ENCODE data around the gene MOAP1.

DNA sequence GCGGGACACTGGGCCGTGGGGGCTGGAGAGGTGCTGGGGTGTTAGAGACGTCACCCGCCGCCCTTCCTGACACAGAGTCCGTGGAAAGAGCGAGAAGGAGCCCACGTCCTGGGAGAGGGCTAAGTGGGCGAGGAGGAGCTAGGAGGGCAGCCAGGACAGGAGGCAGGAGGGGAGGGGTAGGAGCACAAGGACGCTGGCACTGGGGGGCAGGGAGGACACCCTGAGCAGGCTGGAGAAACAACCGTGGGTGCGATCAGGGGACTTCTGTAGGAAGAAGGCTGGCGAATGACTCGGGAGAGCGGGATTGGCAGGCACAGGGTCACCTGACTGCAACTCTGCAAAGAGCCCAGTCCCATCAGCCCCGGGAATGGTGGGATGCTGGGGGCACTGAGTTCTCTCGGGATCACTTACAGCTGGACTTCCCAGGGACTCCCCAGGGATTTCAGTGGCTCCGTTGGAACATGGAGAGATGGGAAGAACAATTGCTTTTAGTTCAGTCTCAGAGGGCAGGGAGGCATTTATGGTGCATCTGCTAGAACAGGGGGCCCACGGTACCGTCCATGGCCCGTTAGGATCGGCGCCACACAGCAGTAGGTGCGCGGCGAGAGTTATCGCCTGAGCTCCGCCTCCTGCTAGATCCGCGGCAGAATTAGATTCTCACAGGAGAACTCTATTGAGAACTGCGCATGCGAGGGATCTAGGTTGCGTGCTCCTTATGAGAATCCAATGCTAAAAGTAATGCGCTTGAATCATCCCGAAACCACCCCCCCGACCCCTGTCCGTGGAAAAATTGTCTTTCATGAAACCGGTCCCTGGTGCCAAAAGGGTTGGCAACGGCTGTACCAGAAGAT is 46.7 kb upstream of the MOAP1 start:
- TF ChIP-seq, protein P1, sequence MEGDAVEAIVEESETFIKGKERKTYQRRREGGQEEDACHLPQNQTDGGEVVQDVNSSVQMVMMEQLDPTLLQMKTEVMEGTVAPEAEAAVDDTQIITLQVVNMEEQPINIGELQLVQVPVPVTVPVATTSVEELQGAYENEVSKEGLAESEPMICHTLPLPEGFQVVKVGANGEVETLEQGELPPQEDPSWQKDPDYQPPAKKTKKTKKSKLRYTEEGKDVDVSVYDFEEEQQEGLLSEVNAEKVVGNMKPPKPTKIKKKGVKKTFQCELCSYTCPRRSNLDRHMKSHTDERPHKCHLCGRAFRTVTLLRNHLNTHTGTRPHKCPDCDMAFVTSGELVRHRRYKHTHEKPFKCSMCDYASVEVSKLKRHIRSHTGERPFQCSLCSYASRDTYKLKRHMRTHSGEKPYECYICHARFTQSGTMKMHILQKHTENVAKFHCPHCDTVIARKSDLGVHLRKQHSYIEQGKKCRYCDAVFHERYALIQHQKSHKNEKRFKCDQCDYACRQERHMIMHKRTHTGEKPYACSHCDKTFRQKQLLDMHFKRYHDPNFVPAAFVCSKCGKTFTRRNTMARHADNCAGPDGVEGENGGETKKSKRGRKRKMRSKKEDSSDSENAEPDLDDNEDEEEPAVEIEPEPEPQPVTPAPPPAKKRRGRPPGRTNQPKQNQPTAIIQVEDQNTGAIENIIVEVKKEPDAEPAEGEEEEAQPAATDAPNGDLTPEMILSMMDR (conservative IDR thresholded peaks at IDR 0.05; ENCODE audit: low read depth, low read length): no peak
- no peak for TF ChIP-seq EZH2 (IDR thresholded peaks at IDR 0.05; ENCODE audit: borderline replicate concordance, low read depth, low read length, poor library complexity, severe bottlenecking)
